ENCODE measurements around the gene CCNE1. TPM values are rescaled to one million over a fixed set of nuclear protein-coding genes. Genes with fewer than 3 reads are reported as not detected.

The CCNE1 gene
- total RNA-seq, 2 donors from 2014 or later, result 33.3 to 34.9 TPM

DNA sequence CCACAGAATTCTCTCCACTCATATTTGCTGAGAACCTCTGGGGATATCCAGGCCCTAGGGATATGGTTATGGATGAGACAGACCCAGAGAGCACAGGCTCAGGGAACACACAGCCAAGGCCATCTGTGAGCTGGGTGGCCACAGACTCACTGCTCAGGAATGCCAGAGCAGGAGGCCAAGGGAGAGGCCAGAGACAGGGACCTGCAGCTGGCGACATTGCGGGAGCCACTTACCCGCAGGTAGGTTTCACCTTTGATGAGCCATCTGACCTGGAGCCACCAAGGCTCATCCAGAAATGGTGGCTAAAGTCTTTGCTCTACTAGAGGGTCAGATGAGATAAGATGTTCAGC lies 29.4 kb downstream of the CCNE1 start:
- Mint-ChIP-seq H3K4me1 (peaks cover 6% of the 10 kb centered on the region), H3K27me3 (ENCODE audit: insufficient read depth) (peaks cover 22% of the 10 kb centered on the region), H3K27ac (no peak overlapping the region), H3K36me3 (ENCODE audit: low read depth) (no peaks in the 10 kb centered on the region), H3K9me3 (no peaks in the 10 kb centered on the region), H3K4me3 (no peak overlapping the region)
- DNase-seq, result no peak
- TF ChIP-seq, protein P1, sequence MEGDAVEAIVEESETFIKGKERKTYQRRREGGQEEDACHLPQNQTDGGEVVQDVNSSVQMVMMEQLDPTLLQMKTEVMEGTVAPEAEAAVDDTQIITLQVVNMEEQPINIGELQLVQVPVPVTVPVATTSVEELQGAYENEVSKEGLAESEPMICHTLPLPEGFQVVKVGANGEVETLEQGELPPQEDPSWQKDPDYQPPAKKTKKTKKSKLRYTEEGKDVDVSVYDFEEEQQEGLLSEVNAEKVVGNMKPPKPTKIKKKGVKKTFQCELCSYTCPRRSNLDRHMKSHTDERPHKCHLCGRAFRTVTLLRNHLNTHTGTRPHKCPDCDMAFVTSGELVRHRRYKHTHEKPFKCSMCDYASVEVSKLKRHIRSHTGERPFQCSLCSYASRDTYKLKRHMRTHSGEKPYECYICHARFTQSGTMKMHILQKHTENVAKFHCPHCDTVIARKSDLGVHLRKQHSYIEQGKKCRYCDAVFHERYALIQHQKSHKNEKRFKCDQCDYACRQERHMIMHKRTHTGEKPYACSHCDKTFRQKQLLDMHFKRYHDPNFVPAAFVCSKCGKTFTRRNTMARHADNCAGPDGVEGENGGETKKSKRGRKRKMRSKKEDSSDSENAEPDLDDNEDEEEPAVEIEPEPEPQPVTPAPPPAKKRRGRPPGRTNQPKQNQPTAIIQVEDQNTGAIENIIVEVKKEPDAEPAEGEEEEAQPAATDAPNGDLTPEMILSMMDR (conservative IDR thresholded peaks at IDR 0.05), result no peak
- WGBS, 2 experiments (ENCODE audit: insufficient coverage in 1 of 2, insufficient read length in 1 of 2), result 100% methylated on average over 3 of the region's 3 CpGs
- H3K4me1 ChIP-seq (ENCODE audit: control insufficient read depth, insufficient read depth, low read length), result no peaks in the 10 kb centered on the region
- no peaks in the 10 kb centered on the region for H3K36me3 ChIP-seq (ENCODE audit: control insufficient read depth, insufficient read depth, low read length)
- no peaks in the 10 kb centered on the region for H3K9me3 ChIP-seq (ENCODE audit: control insufficient read depth, low read length)
- no peak overlapping the region for H3K9ac ChIP-seq (ENCODE audit: extremely low read depth, low read length, poor library complexity, severe bottlenecking)
- H3K27me3 ChIP-seq (ENCODE audit: control insufficient read depth, insufficient read depth, low read length, poor library complexity, severe bottlenecking), result peaks cover 27% of the 10 kb centered on the region
- no peak overlapping the region for H3K27ac ChIP-seq (ENCODE audit: low read depth, low read length)
- no peak overlapping the region for H3K4me3 ChIP-seq (ENCODE audit: low read length)

DNA sequence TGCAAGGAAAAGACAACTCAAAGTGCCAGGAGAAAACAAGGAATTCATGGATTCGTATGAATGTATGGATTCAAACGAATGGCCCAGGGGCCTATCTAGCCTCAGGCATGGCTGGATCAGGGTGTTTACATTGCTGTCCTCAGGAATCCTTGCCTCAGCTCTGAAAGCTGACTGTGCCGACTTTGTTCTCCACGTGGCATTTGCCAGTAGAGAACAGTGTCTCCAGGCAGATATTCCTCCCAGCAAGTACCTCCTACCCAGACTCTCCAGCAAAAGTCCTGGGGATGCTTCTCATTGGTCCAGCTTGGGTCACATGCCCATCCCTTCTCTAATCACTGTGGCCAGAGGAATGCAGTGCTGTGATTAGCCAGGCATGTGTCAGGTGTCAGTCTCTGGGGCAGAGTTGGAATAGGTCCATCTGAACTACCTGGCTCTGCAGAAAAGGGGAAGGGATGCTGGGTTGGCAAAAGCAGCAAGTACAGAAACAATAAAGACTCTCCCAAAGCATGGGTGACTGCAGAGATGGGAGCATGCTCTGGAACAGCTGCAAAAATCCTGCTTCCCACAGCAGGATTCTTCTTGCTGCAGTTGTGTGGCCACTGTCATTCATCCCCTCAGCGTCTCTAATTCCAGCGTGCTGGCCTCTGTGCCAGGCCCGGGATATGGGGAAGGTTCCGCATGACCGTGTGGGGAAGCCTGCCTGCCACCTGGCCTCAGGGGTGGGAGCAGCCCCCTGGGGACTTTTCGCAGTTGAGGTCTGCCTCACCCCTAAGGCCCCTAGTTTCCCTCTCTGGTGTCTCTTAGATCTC lies 30.0 kb downstream of the CCNE1 start:
- H3K9me3 Mint-ChIP-seq, result no peaks in the 10 kb centered on the region
- no peak overlapping the region for H3K27ac ChIP-seq (ENCODE audit: low read depth, low read length)
- H3K9me3 ChIP-seq (ENCODE audit: control insufficient read depth, low read length), result no peaks in the 10 kb centered on the region
- no peaks in the 10 kb centered on the region for H3K36me3 Mint-ChIP-seq (ENCODE audit: low read depth)
- no peak overlapping the region for H3K4me3 ChIP-seq (ENCODE audit: low read length)
- H3K4me3 Mint-ChIP-seq, result no peak overlapping the region
- no peaks in the 10 kb centered on the region for H3K36me3 ChIP-seq (ENCODE audit: control insufficient read depth, insufficient read depth, low read length)
- no peak overlapping the region for H3K9ac ChIP-seq (ENCODE audit: extremely low read depth, low read length, poor library complexity, severe bottlenecking)
- WGBS, 2 experiments (ENCODE audit: insufficient coverage in 1 of 2, insufficient read length in 1 of 2), result 83 to 87% methylated on average over 4 to 10 of the region's 10 CpGs
- no peaks in the 10 kb centered on the region for H3K4me1 ChIP-seq (ENCODE audit: control insufficient read depth, insufficient read depth, low read length)
- DNase-seq, result peak; percentile 82
- peaks cover 27% of the 10 kb centered on the region for H3K27me3 ChIP-seq (ENCODE audit: control insufficient read depth, insufficient read depth, low read length, poor library complexity, severe bottlenecking)
- H3K27me3 Mint-ChIP-seq (ENCODE audit: insufficient read depth), result peaks cover 22% of the 10 kb centered on the region
- TF ChIP-seq, protein P1 (conservative IDR thresholded peaks at IDR 0.05), result no peak
- H3K4me1 Mint-ChIP-seq, result peaks cover 6% of the 10 kb centered on the region
- no peak overlapping the region for H3K27ac Mint-ChIP-seq

DNA sequence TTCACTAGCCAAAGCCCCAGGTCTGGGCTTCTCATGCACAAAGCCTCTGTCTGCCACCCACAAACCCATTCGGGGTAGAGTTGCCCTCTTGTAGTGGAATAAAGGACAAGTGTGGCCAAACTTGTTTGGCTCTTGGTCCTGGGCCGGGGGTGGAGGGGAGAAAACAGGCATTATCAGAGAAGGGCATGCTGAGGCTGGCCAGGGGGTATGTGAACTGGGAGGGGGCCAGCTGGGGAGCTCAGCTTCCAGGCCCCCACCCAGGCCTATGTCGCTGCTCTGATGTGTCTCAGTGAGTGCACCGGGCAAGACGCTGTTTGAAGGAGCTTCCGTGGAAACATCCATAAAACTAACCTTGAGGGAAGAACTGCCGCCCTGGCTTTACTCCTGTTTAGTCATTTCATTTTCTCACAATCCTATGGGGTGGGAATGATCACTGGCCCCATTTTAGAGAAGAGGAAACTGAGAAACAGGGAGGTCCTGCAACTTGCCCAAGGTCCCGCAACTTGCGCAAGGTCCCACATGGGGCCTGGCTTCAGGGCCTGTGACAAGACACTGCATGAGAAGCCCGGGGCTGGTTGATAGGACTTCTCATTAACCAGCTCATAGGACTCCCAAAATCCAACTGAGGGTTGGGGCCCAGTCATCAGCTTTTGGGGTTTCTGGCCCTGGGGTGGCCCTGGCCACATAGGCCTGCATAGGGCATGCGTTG lies 30.8 kb downstream of the CCNE1 start:
- no peak overlapping the region for H3K9ac ChIP-seq (ENCODE audit: extremely low read depth, low read length, poor library complexity, severe bottlenecking)
- WGBS, 2 experiments (ENCODE audit: insufficient coverage in 1 of 2, insufficient read length in 1 of 2), result 87 to 95% methylated on average over 8 to 11 of the region's 11 CpGs
- Mint-ChIP-seq H3K27ac (no peak overlapping the region), H3K4me3 (peak overlapping the region; percentile 78), H3K9me3 (no peaks in the 10 kb centered on the region), H3K27me3 (ENCODE audit: insufficient read depth) (peaks cover 26% of the 10 kb centered on the region), H3K36me3 (ENCODE audit: low read depth) (no peaks in the 10 kb centered on the region), H3K4me1 (peaks cover 6% of the 10 kb centered on the region)
- H3K36me3 ChIP-seq (ENCODE audit: control insufficient read depth, insufficient read depth, low read length), result no peaks in the 10 kb centered on the region
- no peak for DNase-seq
- H3K27me3 ChIP-seq (ENCODE audit: control insufficient read depth, insufficient read depth, low read length, poor library complexity, severe bottlenecking), result peaks cover 27% of the 10 kb centered on the region
- peak overlapping the region; percentile 23 for H3K4me3 ChIP-seq (ENCODE audit: low read length)
- no peak overlapping the region for H3K27ac ChIP-seq (ENCODE audit: low read depth, low read length)
- TF ChIP-seq, protein P1 (conservative IDR thresholded peaks at IDR 0.05), result no peak
- no peaks in the 10 kb centered on the region for H3K9me3 ChIP-seq (ENCODE audit: control insufficient read depth, low read length)
- no peaks in the 10 kb centered on the region for H3K4me1 ChIP-seq (ENCODE audit: control insufficient read depth, insufficient read depth, low read length)

All from endodermal cell (in vitro differentiated cells).